ENCODE results near the gene DDX11. TPM values are rescaled to one million over a fixed set of nuclear protein-coding genes. Genes with fewer than 3 reads are reported as not detected.
"Not testable (repeated sequence)": the region's sequence is repeated elsewhere in the genome, so short reads cannot be mapped to it uniquely, and the experiment has no call there.

The DDX11 gene
- total RNA-seq, 1 experiment from 2014 or later, result 191 TPM

DNA sequence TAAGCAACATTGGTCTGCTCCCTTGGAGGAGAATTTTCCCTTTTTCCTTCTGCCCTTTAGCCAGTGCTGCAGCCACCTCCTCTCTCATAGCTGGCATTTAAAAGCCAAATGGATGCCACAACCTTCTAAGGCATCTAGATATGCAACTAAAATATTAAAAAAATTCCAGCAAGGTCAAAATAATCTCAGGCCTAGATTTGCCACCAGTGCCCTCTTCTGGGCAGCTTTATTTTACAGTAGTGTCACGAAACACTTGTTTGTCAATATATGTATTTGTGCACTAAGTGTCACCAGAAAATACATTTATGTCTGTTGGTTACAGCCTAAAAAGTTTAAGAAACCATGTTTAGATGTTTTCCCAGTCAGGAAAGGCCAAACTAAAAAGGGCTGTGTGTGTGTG is 19.7 kb upstream of the DDX11 start:
- H3K79me2 ChIP-seq (ENCODE audit: low read depth); H3K27ac ChIP-seq; H3K4me3 ChIP-seq; H2AFZ ChIP-seq; H4K20me1 ChIP-seq (ENCODE audit: insufficient read depth); BruUV-seq (replicated peaks); H3K36me3 ChIP-seq (ENCODE audit: low read depth); H3K9me2 ChIP-seq (ENCODE audit: insufficient read depth); H3K9me3 ChIP-seq (ENCODE audit: insufficient read depth, low read depth); H3K4me2 ChIP-seq; H3K27me3 ChIP-seq (ENCODE audit: insufficient read depth, low read depth): not testable (repeated sequence)
- CTCF ChIA-PET, result interaction anchor here (0.7 kb wide), 1 partner anchor 178 kb away, joined by 3 read pairs; no protein-coding TSS in a partner anchor
- peak in 1 of 2 experiments; percentile 36 for DNase-seq
- TF ChIP-seq, protein P1, sequence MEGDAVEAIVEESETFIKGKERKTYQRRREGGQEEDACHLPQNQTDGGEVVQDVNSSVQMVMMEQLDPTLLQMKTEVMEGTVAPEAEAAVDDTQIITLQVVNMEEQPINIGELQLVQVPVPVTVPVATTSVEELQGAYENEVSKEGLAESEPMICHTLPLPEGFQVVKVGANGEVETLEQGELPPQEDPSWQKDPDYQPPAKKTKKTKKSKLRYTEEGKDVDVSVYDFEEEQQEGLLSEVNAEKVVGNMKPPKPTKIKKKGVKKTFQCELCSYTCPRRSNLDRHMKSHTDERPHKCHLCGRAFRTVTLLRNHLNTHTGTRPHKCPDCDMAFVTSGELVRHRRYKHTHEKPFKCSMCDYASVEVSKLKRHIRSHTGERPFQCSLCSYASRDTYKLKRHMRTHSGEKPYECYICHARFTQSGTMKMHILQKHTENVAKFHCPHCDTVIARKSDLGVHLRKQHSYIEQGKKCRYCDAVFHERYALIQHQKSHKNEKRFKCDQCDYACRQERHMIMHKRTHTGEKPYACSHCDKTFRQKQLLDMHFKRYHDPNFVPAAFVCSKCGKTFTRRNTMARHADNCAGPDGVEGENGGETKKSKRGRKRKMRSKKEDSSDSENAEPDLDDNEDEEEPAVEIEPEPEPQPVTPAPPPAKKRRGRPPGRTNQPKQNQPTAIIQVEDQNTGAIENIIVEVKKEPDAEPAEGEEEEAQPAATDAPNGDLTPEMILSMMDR (conservative IDR thresholded peaks at IDR 0.05), result peak; percentile 67
- peaks cover 47% of the 10 kb centered on the region for H3K4me1 ChIP-seq (replicated peaks; ENCODE audit: insufficient read depth)
- POLR2A ChIA-PET (ENCODE audit: unreplicated experiment), result interaction anchor here (0.6 to 0.7 kb wide), 3 partner anchors 20 to 582 kb away, joined by 3 to 8 read pairs (median 7); no protein-coding TSS in a partner anchor
- peaks cover 21% of the 10 kb centered on the region for H3F3A ChIP-seq (ENCODE audit: insufficient read depth, low read depth)
- intact Hi-C loops (cut with micrococcal nuclease; ENCODE audit: unreplicated experiment), result loop anchor here (5.0 kb wide), 1 partner anchor 202 kb away; no protein-coding TSS in a partner anchor

GRCh38 chr12:31057671-31058070 is 16.0 kb upstream of the DDX11 start:
- no TSS peak for BruUV-seq (replicated peaks)
- Histone ChIP-seq H3K36me3 (ENCODE audit: low read depth) (no peaks in the 10 kb centered on the region), H3K4me1 (replicated peaks; ENCODE audit: insufficient read depth) (peaks cover 11% of the 10 kb centered on the region; the same call in 1 of the 2 replicates), H2AFZ (no peak overlapping the region), H3K79me2 (ENCODE audit: low read depth) (no peaks in the 10 kb centered on the region), H3K9me2 (ENCODE audit: insufficient read depth) (no peaks in the 10 kb centered on the region), H3K4me3 (no peak overlapping the region), H4K20me1 (ENCODE audit: insufficient read depth) (no peaks in the 10 kb centered on the region), H3K4me2 (no peak overlapping the region), H3K27me3 (ENCODE audit: insufficient read depth, low read depth) (no peaks in the 10 kb centered on the region), H3F3A (ENCODE audit: insufficient read depth, low read depth) (0 out of 2 replicates have a peak, but pooled peaks cover 4% of the 10 kb centered on the region), H3K9me3 (ENCODE audit: insufficient read depth, low read depth) (no peaks in the 10 kb centered on the region), H3K27ac (no peak overlapping the region)
- no peak for DNase-seq
- intact Hi-C loops (cut with micrococcal nuclease; ENCODE audit: unreplicated experiment), result no loop called here
- ChIA-PET CTCF (no interaction called here), POLR2A (ENCODE audit: unreplicated experiment) (no interaction called here)
- TF ChIP-seq EZH2 (IDR thresholded peaks at IDR 0.05; ENCODE audit: low read depth), result no peak
- TF ChIP-seq, protein P1 (conservative IDR thresholded peaks at IDR 0.05), result no peak

DNA sequence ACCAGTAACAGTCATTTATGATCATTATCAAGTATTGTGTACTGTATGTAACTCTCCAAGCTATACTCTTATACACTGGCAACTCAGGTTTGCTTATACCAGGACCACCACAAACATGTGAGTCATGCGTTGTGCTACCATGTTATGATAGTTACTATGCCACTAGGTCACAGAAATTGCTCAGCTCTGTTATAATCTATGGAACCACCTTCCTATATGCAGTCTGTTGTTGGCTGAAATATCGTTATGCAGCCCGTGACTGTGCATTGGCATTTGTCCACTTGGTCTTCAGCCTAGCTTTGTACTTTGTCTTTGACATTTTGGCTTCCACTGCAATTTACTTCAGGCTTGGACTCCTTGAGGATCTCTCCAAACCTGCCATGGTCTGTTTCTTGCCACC is 7.5 kb upstream of the DDX11 start:
- not testable (repeated sequence) for H3K4me1 ChIP-seq (replicated peaks; ENCODE audit: insufficient read depth); DNase-seq

GRCh38 chr12:31067656-31068055 is 6.0 kb upstream of the DDX11 start:
- DNase-seq; H3K4me1 ChIP-seq (replicated peaks; ENCODE audit: insufficient read depth); H3K27me3 ChIP-seq (ENCODE audit: insufficient read depth, low read depth); H3K4me2 ChIP-seq; H3K9me3 ChIP-seq (ENCODE audit: insufficient read depth, low read depth); POLR2A ChIA-PET (ENCODE audit: unreplicated experiment); H3K9me2 ChIP-seq (ENCODE audit: insufficient read depth); BruUV-seq (replicated peaks); CTCF ChIA-PET; H3K4me3 ChIP-seq; intact Hi-C loops (cut with micrococcal nuclease; ENCODE audit: unreplicated experiment); H2AFZ ChIP-seq; H3K36me3 ChIP-seq (ENCODE audit: low read depth); H4K20me1 ChIP-seq (ENCODE audit: insufficient read depth); H3K27ac ChIP-seq; H3F3A ChIP-seq (ENCODE audit: insufficient read depth, low read depth); H3K79me2 ChIP-seq (ENCODE audit: low read depth): not testable (repeated sequence)

More for the DNA sequence above, 7.5 kb upstream of the DDX11 start:
- H3K9me3 ChIP-seq (ENCODE audit: insufficient read depth, low read depth); H3K27me3 ChIP-seq (ENCODE audit: insufficient read depth, low read depth); H2AFZ ChIP-seq; H3K27ac ChIP-seq; H4K20me1 ChIP-seq (ENCODE audit: insufficient read depth); POLR2A ChIA-PET (ENCODE audit: unreplicated experiment); H3K4me3 ChIP-seq; BruUV-seq (replicated peaks); CTCF ChIA-PET; H3F3A ChIP-seq (ENCODE audit: insufficient read depth, low read depth); H3K36me3 ChIP-seq (ENCODE audit: low read depth); H3K4me2 ChIP-seq; H3K9me2 ChIP-seq (ENCODE audit: insufficient read depth); intact Hi-C loops (cut with micrococcal nuclease; ENCODE audit: unreplicated experiment); H3K79me2 ChIP-seq (ENCODE audit: low read depth): not testable (repeated sequence)

GRCh38 chr12:31070971-31071740 is 2.5 kb upstream of the DDX11 start:
- H3F3A ChIP-seq (ENCODE audit: insufficient read depth, low read depth); POLR2A ChIA-PET (ENCODE audit: unreplicated experiment); H3K9me3 ChIP-seq (ENCODE audit: insufficient read depth, low read depth); H3K9me2 ChIP-seq (ENCODE audit: insufficient read depth); H3K4me2 ChIP-seq; BruUV-seq (replicated peaks); H3K4me1 ChIP-seq (replicated peaks; ENCODE audit: insufficient read depth); intact Hi-C loops (cut with micrococcal nuclease; ENCODE audit: unreplicated experiment); DNase-seq; H3K4me3 ChIP-seq; H4K20me1 ChIP-seq (ENCODE audit: insufficient read depth); H3K27ac ChIP-seq; CTCF ChIA-PET; H3K27me3 ChIP-seq (ENCODE audit: insufficient read depth, low read depth); H2AFZ ChIP-seq; H3K36me3 ChIP-seq (ENCODE audit: low read depth): not testable (repeated sequence)
- peaks cover 15% of the 10 kb centered on the region for H3K79me2 ChIP-seq (ENCODE audit: low read depth)

- H4K20me1 ChIP-seq (ENCODE audit: insufficient read depth); CTCF ChIA-PET; H3K36me3 ChIP-seq (ENCODE audit: low read depth); BruUV-seq (replicated peaks); H3K9me2 ChIP-seq (ENCODE audit: insufficient read depth); H3K9me3 ChIP-seq (ENCODE audit: insufficient read depth, low read depth); H3K4me1 ChIP-seq (replicated peaks; ENCODE audit: insufficient read depth); H3F3A ChIP-seq (ENCODE audit: insufficient read depth, low read depth); H3K27me3 ChIP-seq (ENCODE audit: insufficient read depth, low read depth): not testable (repeated sequence)
- Histone ChIP-seq H3K79me2 (ENCODE audit: low read depth) (peaks cover 21% of the 10 kb centered on the region), H3K4me3 (peak overlapping the region; percentile 64; the same call in 1 of the 2 replicates), H3K27ac (peak overlapping the region; percentile 67; the same call in 1 of the 2 replicates), H3K4me2 (peak overlapping the region; percentile 100), H2AFZ (0 out of 2 replicates have a peak overlapping the region, but pooled peaks have one; percentile 75)
- POLR2A ChIA-PET (ENCODE audit: unreplicated experiment), result interaction anchor here (0.7 kb wide), 1 partner anchor 1489 kb away, joined by 3 read pairs; no protein-coding TSS in a partner anchor
- intact Hi-C loops (cut with micrococcal nuclease; ENCODE audit: unreplicated experiment), result loop anchor here (1.0 kb wide), 1 partner anchor 67 kb away; no protein-coding TSS in a partner anchor
- peak in 1 of 2 experiments; percentile 41 for DNase-seq
Observed at GRCh38 chr12:31072962-31073361, 698 bp upstream of the DDX11 start.
